ENCODE measurements around the gene PPDPF.

Gene PPDPF

GRCh38 chr20:63556873-63557478 lies 36.4 kb downstream of the PPDPF start:
- Histone ChIP-seq H3K27me3 (ENCODE audit: insufficient read depth, poor library complexity, severe bottlenecking) (peaks cover 31% of the 10 kb centered on the region), H3K27ac (replicated peaks) (no peak overlapping the region), H3K4me3 (replicated peaks; ENCODE audit: insufficient read depth, low read length) (no peak overlapping the region)
- no peak for DNase-seq (ENCODE audit: low read depth in 1 of 2, low spot score in 1 of 2)
- TF ChIP-seq POLR2AphosphoS5 (IDR thresholded peaks at IDR 0.05; ENCODE audit: low read depth) (no peak), SPI1 (IDR thresholded peaks at IDR 0.05; ENCODE audit: borderline replicate concordance, low read depth) (no peak), GABPA (IDR thresholded peaks at IDR 0.05; ENCODE audit: low read depth) (no peak), REST (IDR thresholded peaks at IDR 0.05; ENCODE audit: insufficient replicate concordance, low read depth) (no peak), CTCF (IDR thresholded peaks at IDR 0.05; ENCODE audit: insufficient read depth, low read length) (no peak)

- H3K27ac ChIP-seq (replicated peaks) = no peak overlapping the region
- TF ChIP-seq SPI1 (IDR thresholded peaks at IDR 0.05; ENCODE audit: borderline replicate concordance, low read depth) (no peak), POLR2AphosphoS5 (IDR thresholded peaks at IDR 0.05; ENCODE audit: low read depth) (no peak), REST (IDR thresholded peaks at IDR 0.05; ENCODE audit: insufficient replicate concordance, low read depth) (no peak), CTCF (IDR thresholded peaks at IDR 0.05; ENCODE audit: insufficient read depth, low read length) (no peak), GABPA (IDR thresholded peaks at IDR 0.05; ENCODE audit: low read depth) (no peak)
- no peak for DNase-seq (ENCODE audit: low read depth in 1 of 2, low spot score in 1 of 2)
- H3K4me3 ChIP-seq (replicated peaks; ENCODE audit: insufficient read depth, low read length) = no peak overlapping the region
- peaks cover 25% of the 10 kb centered on the region for H3K27me3 ChIP-seq (ENCODE audit: insufficient read depth, poor library complexity, severe bottlenecking)
Measured at GRCh38 chr20:63557481-63557891, 36.9 kb downstream of the PPDPF start.

- H3K27me3 ChIP-seq (ENCODE audit: insufficient read depth, poor library complexity, severe bottlenecking) = peaks cover 17% of the 10 kb centered on the region
Measured at GRCh38 chr20:63558804-63559484, 38.4 kb downstream of the PPDPF start.

More at GRCh38 chr20:63558804-63559484, 38.4 kb downstream of the PPDPF start:
- no peak for DNase-seq (ENCODE audit: low read depth in 1 of 2, low spot score in 1 of 2)
- H3K27ac ChIP-seq (replicated peaks) = no peak overlapping the region
- H3K4me3 ChIP-seq (replicated peaks; ENCODE audit: insufficient read depth, low read length) = no peak overlapping the region
- TF ChIP-seq GABPA (IDR thresholded peaks at IDR 0.05; ENCODE audit: low read depth) (no peak), POLR2AphosphoS5 (IDR thresholded peaks at IDR 0.05; ENCODE audit: low read depth) (no peak), REST (IDR thresholded peaks at IDR 0.05; ENCODE audit: insufficient replicate concordance, low read depth) (no peak), SPI1 (IDR thresholded peaks at IDR 0.05; ENCODE audit: borderline replicate concordance, low read depth) (no peak), CTCF (IDR thresholded peaks at IDR 0.05; ENCODE audit: insufficient read depth, low read length) (no peak)

Data from HL-60 (cell line).